ENCODE data around the gene GLRA3.

GLRA3 gene

GRCh38 chr4:174689618-174690017 lies 139.4 kb downstream of the GLRA3 start (continued):
- TF ChIP-seq CSRNP3 (CRISPR knock-in tag; IDR thresholded peaks at IDR 0.05) (no peak), RARB (CRISPR knock-in tag; IDR thresholded peaks at IDR 0.05) (no peak), TCF4 (CRISPR knock-in tag; IDR thresholded peaks at IDR 0.05; ENCODE audit: borderline replicate concordance) (no peak), ISL1 (CRISPR knock-in tag; IDR thresholded peaks at IDR 0.05) (no peak)

GRCh38 chr4:174686826-174687225 lies 142.2 kb downstream of the GLRA3 start:
- no peak for TF ChIP-seq CREB5 (CRISPR knock-in tag; IDR thresholded peaks at IDR 0.05; ENCODE audit: low read depth)
- TF ChIP-seq TOX (CRISPR knock-in tag; IDR thresholded peaks at IDR 0.05; ENCODE audit: borderline replicate concordance) = no peak
- no peak for TF ChIP-seq OSR1 (CRISPR knock-in tag; IDR thresholded peaks at IDR 0.05)
- no peak for TF ChIP-seq PATZ1 (CRISPR knock-in tag; IDR thresholded peaks at IDR 0.05; ENCODE audit: borderline replicate concordance)
- TF ChIP-seq ZNF565 (CRISPR knock-in tag; conservative IDR thresholded peaks at IDR 0.05; ENCODE audit: low read depth) = no peak
- ATAC-seq = no peak

GRCh38 chr4:174681723-174682300 lies 147.2 kb downstream of the GLRA3 start:
- TF ChIP-seq PATZ1 (CRISPR knock-in tag; IDR thresholded peaks at IDR 0.05; ENCODE audit: borderline replicate concordance) (no peak), RARB (CRISPR knock-in tag; IDR thresholded peaks at IDR 0.05) (no peak), CREB5 (CRISPR knock-in tag; IDR thresholded peaks at IDR 0.05; ENCODE audit: low read depth) (0 out of 2 replicates have a peak, but pooled peaks have one; percentile 40), ISL1 (CRISPR knock-in tag; IDR thresholded peaks at IDR 0.05) (peak; percentile 50; the same call in 1 of the 2 replicates)
- peak; percentile 26; the same call in 1 of the 3 replicates for ATAC-seq

GRCh38 chr4:174674305-174674840 lies 154.7 kb downstream of the GLRA3 start:
- ATAC-seq = no peak
- TF ChIP-seq ISL1 (CRISPR knock-in tag; IDR thresholded peaks at IDR 0.05) = no peak
- TF ChIP-seq ZC3H10 (CRISPR knock-in tag; IDR thresholded peaks at IDR 0.05) = no peak
- TF ChIP-seq ZNF8 (CRISPR knock-in tag; IDR thresholded peaks at IDR 0.05) = no peak
- no peak for TF ChIP-seq PPARA (CRISPR knock-in tag; IDR thresholded peaks at IDR 0.05; ENCODE audit: borderline replicate concordance)
- no peak for TF ChIP-seq CSRNP3 (CRISPR knock-in tag; IDR thresholded peaks at IDR 0.05)
- TF ChIP-seq TSHZ2 (CRISPR knock-in tag; IDR thresholded peaks at IDR 0.05) = no peak
- TF ChIP-seq BACH2 (CRISPR knock-in tag; IDR thresholded peaks at IDR 0.05; ENCODE audit: borderline replicate concordance) = no peak
- no peak for TF ChIP-seq ESRRG (CRISPR knock-in tag; IDR thresholded peaks at IDR 0.05)
- no peak for TF ChIP-seq TOX (CRISPR knock-in tag; IDR thresholded peaks at IDR 0.05; ENCODE audit: borderline replicate concordance)
- TF ChIP-seq CREB5 (CRISPR knock-in tag; IDR thresholded peaks at IDR 0.05; ENCODE audit: low read depth) = no peak
- no peak for TF ChIP-seq ZNF70 (CRISPR knock-in tag; IDR thresholded peaks at IDR 0.05)
- TF ChIP-seq POU6F1 (CRISPR knock-in tag; IDR thresholded peaks at IDR 0.05; ENCODE audit: borderline replicate concordance, low read depth) = no peak
- no peak for TF ChIP-seq OSR1 (CRISPR knock-in tag; IDR thresholded peaks at IDR 0.05)
- no peak for TF ChIP-seq SNAI2 (CRISPR knock-in tag; IDR thresholded peaks at IDR 0.05)
- no peak for TF ChIP-seq RARB (CRISPR knock-in tag; IDR thresholded peaks at IDR 0.05)

Measured in SK-N-SH treated with all-trans-retinoic acid at 6 μM for 48 hours (cell line).